ENCODE measurements around the gene TESPA1. TPM values are rescaled to one million over a fixed set of nuclear protein-coding genes. Genes with fewer than 3 reads are reported as not detected.

The TESPA1 gene
- total RNA-seq, 2 experiments from 2014 or later: 81.0 to 107 TPM

GRCh38 chr12:54967461-54967860 lies 17.1 kb downstream of the TESPA1 start:
- Mint-ChIP-seq H3K4me1 (peaks cover 59% of the 10 kb centered on the region), H3K4me3 (no peak overlapping the region)
- DNase-seq: peak; percentile 19

GRCh38 chr12:54961190-54961589 lies 23.4 kb downstream of the TESPA1 start:
- Mint-ChIP-seq H3K4me1 (peaks cover 74% of the 10 kb centered on the region), H3K27me3 (no peaks in the 10 kb centered on the region), H3K27ac (peak overlapping the region; percentile 16), H3K4me3 (no peak overlapping the region), H3K9me3 (ENCODE audit: low read depth) (no peaks in the 10 kb centered on the region), H3K36me3 (ENCODE audit: low read depth) (peaks cover 88% of the 10 kb centered on the region)
- ATAC-seq: no peak
- ChIA-PET CTCF (interaction anchor here (0.8 to 7.1 kb wide), 11 partner anchors 13 to 359 kb away, joined by 3 to 123 read pairs (median 8); partner anchors contain the start of genes MUCL1 and TESPA1), POLR2A (no interaction called here)
- intact Hi-C loops (cut with DNase I, micrococcal nuclease): loop anchor here in 1 of 2 experiments (2.0 kb wide), 1 partner anchor 14 kb away; no protein-coding TSS in a partner anchor
- DNase-seq: no peak

More at GRCh38 chr12:54967461-54967860, 17.1 kb downstream of the TESPA1 start:
- Mint-ChIP-seq H3K27me3 (no peaks in the 10 kb centered on the region), H3K36me3 (ENCODE audit: low read depth) (peaks cover 74% of the 10 kb centered on the region), H3K27ac (peak overlapping the region; percentile 58), H3K9me3 (ENCODE audit: low read depth) (no peaks in the 10 kb centered on the region)
- ChIA-PET CTCF (interaction anchor here (1.8 kb wide), 1 partner anchor 26 kb away, joined by 4 read pairs; no protein-coding TSS in a partner anchor), POLR2A (no interaction called here)
- peak; percentile 33 for ATAC-seq
- intact Hi-C loops (cut with DNase I, micrococcal nuclease): no loop called here

DNA sequence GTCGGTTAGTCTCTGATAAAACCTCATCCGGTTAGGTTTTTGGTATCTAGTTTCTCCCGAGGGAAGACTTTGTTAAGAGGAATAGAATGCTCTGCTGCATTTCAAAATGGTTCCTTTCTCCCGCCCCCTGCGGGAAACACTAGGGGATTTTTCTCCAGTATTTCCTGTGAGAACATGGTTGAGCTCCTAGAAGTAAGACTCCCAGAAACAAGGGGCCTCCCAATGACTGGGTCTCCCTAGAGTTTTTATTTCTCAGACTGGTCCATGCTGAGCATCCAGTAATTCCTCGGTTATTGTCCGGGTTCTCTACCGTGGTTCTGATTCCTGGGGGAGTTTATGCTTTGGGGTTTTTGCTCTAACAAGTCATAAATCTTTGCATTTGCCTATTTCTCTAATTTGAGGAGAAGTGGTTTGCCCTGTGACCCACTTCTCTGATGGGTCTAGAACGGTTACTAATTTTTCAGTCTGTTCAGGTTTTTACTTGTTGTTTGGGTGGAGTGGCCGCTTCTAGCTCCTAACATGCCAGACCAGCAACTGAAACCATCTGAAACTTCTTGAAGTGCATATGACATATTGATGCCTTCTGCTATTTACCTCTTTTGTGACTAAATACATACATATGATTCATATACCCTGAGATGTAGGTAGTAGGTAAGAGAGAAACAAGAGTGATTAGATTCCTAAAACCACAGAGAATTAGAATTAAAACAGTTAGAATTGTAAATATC lies 25.1 kb downstream of the TESPA1 start:
- peak; percentile 25 for DNase-seq
- no peaks in the 10 kb centered on the region for H3K27me3 Mint-ChIP-seq
- POLR2A ChIA-PET: interaction anchor here (0.6 to 1.7 kb wide), 2 partner anchors 21 to 1978 kb away, joined by 3 to 7 read pairs; no protein-coding TSS in a partner anchor
- H3K9me3 Mint-ChIP-seq (ENCODE audit: low read depth): no peaks in the 10 kb centered on the region
- peak; percentile 75 for ATAC-seq
- peaks cover 88% of the 10 kb centered on the region for H3K36me3 Mint-ChIP-seq (ENCODE audit: low read depth)
- H3K4me1 Mint-ChIP-seq: peaks cover 85% of the 10 kb centered on the region
- CTCF ChIA-PET: interaction anchor here (0.6 to 7.1 kb wide), 15 partner anchors 15 to 235 kb away, joined by 3 to 123 read pairs (median 16); partner anchors contain the start of genes MUCL1 and TESPA1
- intact Hi-C loops (cut with DNase I, micrococcal nuclease): loop anchor here (1.0 to 2.0 kb wide), 3 partner anchors 15 to 32 kb away; no protein-coding TSS in a partner anchor
- peak overlapping the region; percentile 80 for H3K27ac Mint-ChIP-seq
- no peak overlapping the region for H3K4me3 Mint-ChIP-seq

DNA sequence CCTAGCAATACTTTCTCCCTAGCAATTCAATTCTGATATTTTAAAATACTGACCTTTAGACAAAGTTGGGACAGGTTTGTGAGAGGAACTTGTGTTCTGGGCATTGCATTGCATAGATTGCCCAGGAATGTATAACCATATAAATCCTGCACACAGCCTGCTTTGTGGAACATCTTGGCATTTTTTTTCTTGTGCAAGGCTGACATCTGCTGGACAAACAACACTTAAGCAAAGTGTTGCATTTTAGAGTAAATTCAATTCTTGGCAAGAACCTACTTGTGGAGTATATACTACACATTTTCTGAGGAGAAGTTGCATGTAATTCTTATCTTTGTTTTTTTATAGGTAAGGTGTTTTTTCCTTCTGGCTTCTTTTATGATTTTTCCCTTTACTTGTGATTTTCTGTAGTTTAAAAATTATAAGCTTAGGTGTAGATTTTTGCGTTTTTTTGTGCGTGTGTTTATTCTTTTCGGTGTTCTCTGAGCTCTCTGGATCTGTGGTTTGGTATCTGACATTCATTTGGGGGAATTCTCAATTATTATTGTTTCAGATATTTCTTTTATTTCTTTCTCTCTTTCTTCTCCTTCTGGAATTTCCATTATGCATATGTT lies 26.4 kb downstream of the TESPA1 start:
- POLR2A ChIA-PET: interaction anchor here (0.7 to 1.7 kb wide), 2 partner anchors 22 to 24 kb away, joined by 4 to 7 read pairs; no protein-coding TSS in a partner anchor
- peaks cover 89% of the 10 kb centered on the region for H3K36me3 Mint-ChIP-seq (ENCODE audit: low read depth)
- H3K9me3 Mint-ChIP-seq (ENCODE audit: low read depth): no peaks in the 10 kb centered on the region
- CTCF ChIA-PET: interaction anchor here (0.7 to 7.1 kb wide), 34 partner anchors 17 to 302 kb away, joined by 3 to 123 read pairs (median 4); partner anchors contain the start of genes MUCL1 and TESPA1
- H3K27ac Mint-ChIP-seq: peak overlapping the region; percentile 80
- ATAC-seq: peak; percentile 20
- H3K4me3 Mint-ChIP-seq: no peak overlapping the region
- intact Hi-C loops (cut with DNase I, micrococcal nuclease): loop anchor here (1.0 to 2.0 kb wide), 5 partner anchors 23 to 209 kb away; partner anchors contain the start of gene MUCL1 (in 2 of the 2)
- no peaks in the 10 kb centered on the region for H3K27me3 Mint-ChIP-seq
- peak; percentile 65 for DNase-seq
- H3K4me1 Mint-ChIP-seq: peaks cover 88% of the 10 kb centered on the region

DNA sequence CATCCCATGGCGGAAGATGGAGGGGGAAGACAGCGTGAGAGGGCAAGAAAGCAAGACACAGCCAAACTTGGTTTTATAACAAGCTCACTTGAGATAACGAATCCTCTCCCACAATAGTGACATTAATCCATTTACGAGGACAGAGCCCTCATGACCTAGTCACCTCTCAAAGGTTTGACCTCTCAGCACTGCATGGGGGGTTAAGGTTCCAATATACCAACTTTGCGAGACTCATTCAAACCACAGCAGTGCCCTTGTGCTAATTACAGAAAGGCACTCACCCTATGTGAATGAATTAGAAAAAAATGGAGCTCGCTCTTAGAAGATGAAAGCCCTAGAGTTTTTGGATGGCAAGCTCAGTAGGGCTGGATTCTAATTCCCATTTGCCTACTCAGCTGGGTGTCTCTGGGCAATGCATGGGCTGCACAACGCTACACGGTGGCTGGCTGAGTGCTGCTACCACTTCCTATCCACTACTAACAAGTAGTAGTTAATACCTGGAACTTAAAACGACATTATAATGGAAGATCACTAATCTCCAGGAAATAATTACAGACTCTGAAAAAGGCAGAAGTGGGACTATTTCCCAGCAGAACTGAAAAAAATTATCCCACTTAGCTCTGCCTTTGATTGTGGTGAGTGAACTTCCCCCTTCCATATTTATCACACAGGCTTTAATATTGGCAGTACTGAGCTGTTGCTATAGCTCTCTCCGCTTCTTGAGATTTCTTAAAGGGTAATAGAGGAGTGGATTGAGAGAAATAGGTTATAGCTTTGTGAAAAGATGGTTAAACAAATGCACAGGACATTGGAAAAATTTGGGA lies 27.5 kb downstream of the TESPA1 start:
- DNase-seq: no peak
- peaks cover 87% of the 10 kb centered on the region for H3K36me3 Mint-ChIP-seq (ENCODE audit: low read depth)
- no peaks in the 10 kb centered on the region for H3K27me3 Mint-ChIP-seq
- ChIA-PET POLR2A (interaction anchor here (1.1 to 1.9 kb wide), 2 partner anchors 21 to 93 kb away, joined by 3 to 12 read pairs; no protein-coding TSS in a partner anchor), CTCF (interaction anchor here (0.7 to 7.1 kb wide), 28 partner anchors 9 to 255 kb away, joined by 3 to 123 read pairs (median 4); partner anchors contain the start of genes MUCL1 and TESPA1)
- ATAC-seq: no peak
- intact Hi-C loops (cut with DNase I, micrococcal nuclease): loop anchor here in 1 of 2 experiments (1.0 kb wide), 1 partner anchor 22 kb away; no protein-coding TSS in a partner anchor
- peaks cover 3% of the 10 kb centered on the region for H3K9me3 Mint-ChIP-seq (ENCODE audit: low read depth)
- no peak overlapping the region for H3K4me3 Mint-ChIP-seq
- H3K27ac Mint-ChIP-seq: peak overlapping the region; percentile 87
- H3K4me1 Mint-ChIP-seq: peaks cover 87% of the 10 kb centered on the region

DNA sequence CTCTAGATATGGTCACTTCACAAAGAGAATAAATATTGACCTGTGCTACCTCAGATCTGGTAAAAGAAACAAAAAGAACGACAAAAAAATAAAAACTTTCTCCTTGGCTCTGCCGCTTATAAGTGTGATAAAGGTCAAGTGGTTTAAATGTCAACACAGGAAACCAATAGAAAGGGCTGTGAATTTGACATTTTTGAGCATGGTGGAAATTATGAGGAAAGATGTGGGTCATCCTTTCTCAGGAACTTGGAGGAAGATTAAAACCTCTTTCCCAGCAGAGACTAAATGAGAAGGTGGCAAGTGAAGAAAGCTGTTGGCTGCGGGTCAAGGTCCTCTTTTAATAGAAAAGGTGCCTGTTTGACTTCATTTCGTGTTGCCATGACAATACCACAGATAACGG lies 28.2 kb downstream of the TESPA1 start:
- Mint-ChIP-seq H3K27ac (peak overlapping the region; percentile 87), H3K27me3 (no peaks in the 10 kb centered on the region), H3K9me3 (ENCODE audit: low read depth) (peaks cover 6% of the 10 kb centered on the region), H3K36me3 (ENCODE audit: low read depth) (peaks cover 88% of the 10 kb centered on the region), H3K4me1 (peaks cover 83% of the 10 kb centered on the region), H3K4me3 (no peak overlapping the region)
- POLR2A ChIA-PET: interaction anchor here (1.1 to 1.9 kb wide), 2 partner anchors 21 to 92 kb away, joined by 3 to 12 read pairs; no protein-coding TSS in a partner anchor
- intact Hi-C loops (cut with DNase I, micrococcal nuclease): loop anchor here in 1 of 2 experiments (1.0 kb wide), 1 partner anchor 21 kb away; no protein-coding TSS in a partner anchor
- no peak for DNase-seq
- CTCF ChIA-PET: interaction anchor here (1.0 to 7.1 kb wide), 19 partner anchors 9 to 255 kb away, joined by 3 to 123 read pairs (median 12); partner anchors contain the start of genes MUCL1 and TESPA1
- ATAC-seq: peak; percentile 45

DNA sequence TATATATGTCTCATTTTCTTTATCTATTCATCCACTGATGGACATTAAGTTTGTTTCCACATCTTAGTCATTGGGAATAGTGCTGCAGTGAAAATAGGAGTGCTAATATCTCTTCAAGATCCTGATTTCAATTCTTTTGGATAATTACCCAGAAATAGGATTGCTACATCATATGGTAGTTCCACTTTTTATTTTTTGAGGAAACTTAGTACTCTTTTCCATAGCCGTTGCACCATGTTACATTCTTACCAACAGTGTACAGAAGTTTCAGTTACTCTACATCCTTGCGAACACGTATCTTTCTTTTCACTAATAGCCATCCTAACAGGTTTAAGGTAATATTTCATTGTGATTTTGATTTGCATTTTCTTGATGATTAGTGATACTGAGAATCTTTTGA lies 29.8 kb downstream of the TESPA1 start:
- DNase-seq: no peak
- POLR2A ChIA-PET: no interaction called here
- Mint-ChIP-seq H3K4me3 (no peak overlapping the region), H3K36me3 (ENCODE audit: low read depth) (peaks cover 89% of the 10 kb centered on the region), H3K9me3 (ENCODE audit: low read depth) (peaks cover 8% of the 10 kb centered on the region), H3K27me3 (no peaks in the 10 kb centered on the region), H3K4me1 (peaks cover 81% of the 10 kb centered on the region), H3K27ac (peak overlapping the region; percentile 87)
- CTCF ChIA-PET: no interaction called here
- intact Hi-C loops (cut with DNase I, micrococcal nuclease): no loop called here
- ATAC-seq: no peak

- peaks cover 8% of the 10 kb centered on the region for H3K9me3 Mint-ChIP-seq (ENCODE audit: low read depth)
- intact Hi-C loops (cut with DNase I, micrococcal nuclease): no loop called here
- H3K36me3 Mint-ChIP-seq (ENCODE audit: low read depth): peaks cover 87% of the 10 kb centered on the region
- ChIA-PET CTCF (interaction anchor here (0.7 kb wide), 1 partner anchor 42 kb away, joined by 3 read pairs; no protein-coding TSS in a partner anchor), POLR2A (no interaction called here)
- ATAC-seq (no peak), DNase-seq (no peak)
- peak overlapping the region; percentile 82 for H3K27ac Mint-ChIP-seq
- no peaks in the 10 kb centered on the region for H3K27me3 Mint-ChIP-seq
- peaks cover 75% of the 10 kb centered on the region for H3K4me1 Mint-ChIP-seq
- H3K4me3 Mint-ChIP-seq: no peak overlapping the region
These were observed 30.3 kb downstream of the TESPA1 start for GRCh38 chr12:54954228-54954627.

DNA sequence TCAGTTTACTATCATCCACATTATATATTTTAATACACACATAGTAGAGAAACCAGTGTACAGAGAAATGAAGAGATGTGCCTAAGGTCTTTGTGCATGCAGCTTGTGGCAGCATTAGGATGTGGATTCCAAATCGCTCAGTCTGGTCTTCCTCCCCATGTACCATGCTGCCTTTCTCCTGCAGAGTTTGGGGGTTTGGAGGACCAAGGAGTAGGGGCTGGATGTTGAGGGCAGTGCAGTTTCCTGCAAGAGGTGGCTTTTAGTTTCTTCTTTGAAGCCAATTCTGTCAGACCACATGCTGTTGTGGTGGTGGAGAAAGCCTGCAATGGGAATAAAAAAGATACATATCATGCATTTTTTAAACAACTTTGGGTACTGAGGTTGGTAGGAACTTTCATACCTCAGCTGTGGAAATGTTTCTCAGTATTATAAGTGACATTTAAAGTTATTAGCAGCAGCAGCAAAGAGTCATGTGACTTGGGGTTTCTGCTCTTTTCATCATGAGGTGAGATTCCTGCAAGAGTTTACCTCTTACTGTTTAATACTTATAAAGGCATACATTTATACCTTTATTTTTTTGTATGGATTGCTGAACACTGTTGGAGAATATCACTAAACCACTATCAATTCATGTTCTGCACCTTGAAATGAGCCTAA lies 34.4 kb downstream of the TESPA1 start:
- intact Hi-C loops (cut with DNase I, micrococcal nuclease): no loop called here
- H3K27me3 Mint-ChIP-seq: no peaks in the 10 kb centered on the region
- H3K4me3 Mint-ChIP-seq: no peak overlapping the region
- no peak for DNase-seq
- ATAC-seq: no peak
- H3K4me1 Mint-ChIP-seq: peaks cover 50% of the 10 kb centered on the region
- peak overlapping the region; percentile 52 for H3K27ac Mint-ChIP-seq
- ChIA-PET CTCF (interaction anchor here (1.4 kb wide), 1 partner anchor 11 kb away, joined by 3 read pairs; no protein-coding TSS in a partner anchor), POLR2A (no interaction called here)
- H3K9me3 Mint-ChIP-seq (ENCODE audit: low read depth): peaks cover 8% of the 10 kb centered on the region
- H3K36me3 Mint-ChIP-seq (ENCODE audit: low read depth): peaks cover 80% of the 10 kb centered on the region

DNA sequence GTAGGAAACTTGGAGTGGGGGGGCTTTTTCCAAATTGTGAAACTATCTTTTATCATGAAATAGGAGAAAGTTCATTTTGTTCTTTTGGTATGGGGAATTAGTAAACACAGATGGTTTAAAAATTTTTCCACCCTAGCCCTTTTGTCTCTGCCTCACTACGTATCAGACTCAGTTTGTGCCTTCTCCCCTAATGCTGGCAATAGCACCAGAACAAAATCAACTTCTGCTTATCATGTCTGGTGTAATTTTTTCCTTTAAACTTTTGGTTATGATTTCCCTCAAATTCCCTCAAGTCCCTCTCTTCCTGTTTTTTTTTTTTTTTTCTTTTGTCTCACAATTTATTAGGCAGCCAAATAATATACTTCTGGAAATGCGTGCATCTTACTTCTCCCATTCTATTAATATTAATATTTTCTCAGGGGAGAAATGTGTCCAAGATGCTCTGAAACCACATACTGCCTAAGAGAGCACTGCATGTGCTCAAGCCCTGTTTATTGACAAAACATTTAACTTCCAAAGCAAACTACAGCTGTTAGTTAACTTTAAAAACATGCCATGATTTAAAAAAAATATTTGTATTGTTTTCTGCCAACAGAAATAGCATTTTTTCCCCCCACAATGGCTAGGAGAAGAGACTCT lies 35.4 kb downstream of the TESPA1 start:
- H3K9me3 Mint-ChIP-seq (ENCODE audit: low read depth): peaks cover 8% of the 10 kb centered on the region
- ChIA-PET CTCF (interaction anchor here (1.4 kb wide), 1 partner anchor 10 kb away, joined by 3 read pairs; no protein-coding TSS in a partner anchor), POLR2A (no interaction called here)
- intact Hi-C loops (cut with DNase I, micrococcal nuclease): no loop called here
- H3K4me1 Mint-ChIP-seq: peaks cover 41% of the 10 kb centered on the region
- DNase-seq (no peak), ATAC-seq (no peak)
- H3K27me3 Mint-ChIP-seq: no peaks in the 10 kb centered on the region
- H3K36me3 Mint-ChIP-seq (ENCODE audit: low read depth): peaks cover 70% of the 10 kb centered on the region
- peak overlapping the region; percentile 45 for H3K27ac Mint-ChIP-seq
- H3K4me3 Mint-ChIP-seq: no peak overlapping the region
